Astrocyte (in vitro differentiated cells and primary cell): ENCODE results near the gene SRF. TPM values are rescaled to one million over a fixed set of nuclear protein-coding genes. Genes with fewer than 3 reads are reported as not detected.
"Not testable (repeated sequence)": the region's sequence is repeated elsewhere in the genome, so short reads cannot be mapped to it uniquely, and the experiment has no call there.

Source experiments
- DNase-seq: peaks from one replicate; pipeline ENCODE4 v3.0.0-alpha.2; 2010; ENCODE audit warnings: low read depth
- FAIRE-seq: peaks from 2 replicates; lab custom pipeline; 2011; peaks lifted over from hg19 to GRCh38; lab: Jason Lieb, UNC
- H2AFZ ChIP-seq: 2 replicates; pipeline ENCODE4 v1.6.0; 2012; ENCODE audit warnings: low read depth, low read length, inconsistent platforms
- H3K27ac ChIP-seq: 2 replicates; pipeline ENCODE4 v1.5.1; 2011; ENCODE audit warnings: low read depth, low read length, inconsistent platforms
- H3K27me3 ChIP-seq: 2 replicates; pipeline ENCODE4 v1.6.0; 2011; ENCODE audit warnings: low read length, inconsistent platforms; ENCODE audit not compliant: insufficient read depth
- H3K36me3 ChIP-seq: 2 replicates; pipeline ENCODE4 v1.5.1; 2011; ENCODE audit warnings: low read length, inconsistent platforms; ENCODE audit not compliant: insufficient read depth
- H3K4me1 ChIP-seq: 2 replicates; pipeline ENCODE4 v1.5.1; 2011; ENCODE audit warnings: low read length, inconsistent platforms; ENCODE audit not compliant: insufficient read depth
- H3K4me2 ChIP-seq: 2 replicates; pipeline ENCODE4 v1.6.0; 2012; ENCODE audit warnings: low read length, inconsistent platforms
- H3K4me3 ChIP-seq: 2 replicates; pipeline ENCODE4 v1.5.1; 2011; ENCODE audit warnings: low read depth, mild to moderate bottlenecking, low read length, inconsistent platforms; ENCODE audit not compliant: insufficient read depth
- H3K79me2 ChIP-seq: 2 replicates; pipeline ENCODE4 v1.6.0; 2012; ENCODE audit warnings: mild to moderate bottlenecking, low read length, inconsistent platforms; ENCODE audit not compliant: insufficient read depth
- H3K9ac ChIP-seq: 2 replicates; pipeline ENCODE4 v1.6.0; 2012; ENCODE audit warnings: mild to moderate bottlenecking, low read length, inconsistent platforms
- H3K9me3 ChIP-seq: 2 replicates; pipeline ENCODE4 v1.5.1; 2012; ENCODE audit warnings: low read depth, mild to moderate bottlenecking, low read length, inconsistent platforms; ENCODE audit not compliant: insufficient read depth
- H4K20me1 ChIP-seq: 2 replicates; pipeline ENCODE4 v1.6.0; 2012; ENCODE audit warnings: low read length, inconsistent platforms; ENCODE audit not compliant: insufficient read depth
- H3K27ac Mint-ChIP-seq: one replicate; pipeline ENCODE4 v1.8.0; 2021; ENCODE audit warnings: mild to moderate bottlenecking, mixed read lengths; ENCODE audit not compliant: unreplicated experiment
- H3K27me3 Mint-ChIP-seq: one replicate; pipeline ENCODE4 v1.8.0; 2021; ENCODE audit warnings: low read depth, mixed read lengths; ENCODE audit not compliant: unreplicated experiment
- H3K36me3 Mint-ChIP-seq: one replicate; pipeline ENCODE4 v1.8.0; 2021; ENCODE audit warnings: low read depth, mixed read lengths; ENCODE audit not compliant: unreplicated experiment
- H3K4me1 Mint-ChIP-seq: one replicate; pipeline ENCODE4 v1.8.0; 2021; ENCODE audit warnings: low read depth, mixed read lengths; ENCODE audit not compliant: unreplicated experiment
- H3K4me3 Mint-ChIP-seq: one replicate; pipeline ENCODE4 v1.8.0; 2021; ENCODE audit warnings: mild to moderate bottlenecking, moderate library complexity, mixed read lengths; ENCODE audit not compliant: unreplicated experiment
- H3K9me3 Mint-ChIP-seq: one replicate; pipeline ENCODE4 v1.8.0; 2021; ENCODE audit warnings: mild to moderate bottlenecking, mixed read lengths; ENCODE audit not compliant: unreplicated experiment
- EZH2 ChIP-seq: IDR thresholded peaks from 2 replicates; pipeline ENCODE4 v1.6.1; 2012; ENCODE audit warnings: mild to moderate bottlenecking, low read length, inconsistent platforms; ENCODE audit not compliant: insufficient read depth
- total RNA-seq: library from RNA; stranded (reverse); gene quantifications from 2 replicates; pipeline ENCODE4 v1.2.1, GENCODE V29; 2021
- TF ChIP-seq, protein P1 (sequence below): IDR thresholded peaks from 2 replicates; pipeline ENCODE4 v1.5.1; 2011; ENCODE audit warnings: low read depth, mild to moderate bottlenecking, inconsistent platforms, low read length, moderate library complexity; ENCODE audit not compliant: insufficient read depth

Gene SRF
- total RNA-seq, 1 donor from 2014 or later, result 53.5 TPM

DNA sequence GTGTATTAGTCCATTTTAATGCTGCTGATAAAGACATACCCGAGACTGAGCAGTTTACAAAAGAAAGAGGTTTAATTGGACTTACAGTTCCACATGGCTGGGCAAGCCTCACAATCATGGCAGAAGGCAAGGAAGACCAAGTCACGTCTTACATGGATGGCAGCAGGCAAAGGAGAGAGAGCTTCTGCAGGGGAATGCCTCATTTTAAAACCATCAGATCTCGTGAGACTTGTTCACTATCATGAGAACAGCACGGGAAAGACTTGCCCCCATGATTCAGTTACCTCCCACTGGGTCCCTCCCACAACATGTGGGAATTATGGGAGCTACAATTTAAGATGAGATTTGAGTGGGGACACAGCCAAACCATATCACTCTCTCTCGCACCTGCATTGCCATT, 39.7 kb upstream of the SRF start:
- not testable (repeated sequence) for H3K27ac ChIP-seq, H3K4me2 ChIP-seq, DNase-seq, H3K4me3 ChIP-seq, FAIRE-seq, H3K27me3 ChIP-seq, H3K27me3 Mint-ChIP-seq, H2AFZ ChIP-seq, H3K9ac ChIP-seq, H3K9me3 Mint-ChIP-seq, H3K9me3 ChIP-seq
- H3K79me2 ChIP-seq, result peaks cover 52% of the 10 kb centered on the region
- Mint-ChIP-seq H3K27ac (peak overlapping the region; percentile 26), H3K4me1 (peaks cover 46% of the 10 kb centered on the region), H3K36me3 (peaks cover 25% of the 10 kb centered on the region), H3K4me3 (peak overlapping the region; percentile 40)
- peaks cover 28% of the 10 kb centered on the region for H4K20me1 ChIP-seq
- H3K36me3 ChIP-seq, result peaks cover 14% of the 10 kb centered on the region
- H3K4me1 ChIP-seq, result peaks cover 28% of the 10 kb centered on the region

DNA sequence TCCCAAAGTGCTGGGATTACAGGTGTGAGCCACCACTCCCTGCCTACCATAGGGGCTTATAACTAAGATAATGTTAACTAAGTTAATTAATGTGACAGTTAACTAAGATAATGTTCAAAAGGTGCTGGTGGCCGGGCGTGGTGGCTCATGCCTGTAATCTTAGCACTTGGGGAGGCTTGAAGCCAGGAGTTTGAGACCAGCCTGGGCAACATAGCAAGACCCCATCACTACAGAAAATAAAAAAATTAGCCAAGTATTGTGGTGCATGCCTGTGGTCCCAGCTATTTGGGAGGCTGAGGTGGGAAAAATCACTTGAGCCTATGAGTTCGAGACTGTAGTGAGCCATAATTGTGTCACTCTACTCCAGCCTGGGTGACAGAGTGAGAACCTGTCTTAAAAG, 32.8 kb upstream of the SRF start:
- Mint-ChIP-seq H3K4me3 (no peak overlapping the region), H3K27ac (no peak overlapping the region), H3K4me1 (peaks cover 18% of the 10 kb centered on the region), H3K27me3 (no peaks in the 10 kb centered on the region), H3K36me3 (peaks cover 26% of the 10 kb centered on the region), H3K9me3 (no peaks in the 10 kb centered on the region)
- FAIRE-seq (no peak), DNase-seq (no peak)
- Histone ChIP-seq H3K27me3 (no peaks in the 10 kb centered on the region), H3K9me3 (no peaks in the 10 kb centered on the region), H3K27ac (no peak overlapping the region), H3K4me2 (no peak overlapping the region), H3K9ac (no peak overlapping the region), H3K4me3 (no peak overlapping the region), H3K4me1 (peaks cover 4% of the 10 kb centered on the region), H3K36me3 (peaks cover 8% of the 10 kb centered on the region), H3K79me2 (no peaks in the 10 kb centered on the region), H4K20me1 (peaks cover 5% of the 10 kb centered on the region), H2AFZ (no peak overlapping the region)
- no peak for TF ChIP-seq EZH2
- TF ChIP-seq, protein P1, sequence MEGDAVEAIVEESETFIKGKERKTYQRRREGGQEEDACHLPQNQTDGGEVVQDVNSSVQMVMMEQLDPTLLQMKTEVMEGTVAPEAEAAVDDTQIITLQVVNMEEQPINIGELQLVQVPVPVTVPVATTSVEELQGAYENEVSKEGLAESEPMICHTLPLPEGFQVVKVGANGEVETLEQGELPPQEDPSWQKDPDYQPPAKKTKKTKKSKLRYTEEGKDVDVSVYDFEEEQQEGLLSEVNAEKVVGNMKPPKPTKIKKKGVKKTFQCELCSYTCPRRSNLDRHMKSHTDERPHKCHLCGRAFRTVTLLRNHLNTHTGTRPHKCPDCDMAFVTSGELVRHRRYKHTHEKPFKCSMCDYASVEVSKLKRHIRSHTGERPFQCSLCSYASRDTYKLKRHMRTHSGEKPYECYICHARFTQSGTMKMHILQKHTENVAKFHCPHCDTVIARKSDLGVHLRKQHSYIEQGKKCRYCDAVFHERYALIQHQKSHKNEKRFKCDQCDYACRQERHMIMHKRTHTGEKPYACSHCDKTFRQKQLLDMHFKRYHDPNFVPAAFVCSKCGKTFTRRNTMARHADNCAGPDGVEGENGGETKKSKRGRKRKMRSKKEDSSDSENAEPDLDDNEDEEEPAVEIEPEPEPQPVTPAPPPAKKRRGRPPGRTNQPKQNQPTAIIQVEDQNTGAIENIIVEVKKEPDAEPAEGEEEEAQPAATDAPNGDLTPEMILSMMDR, result no peak

DNA sequence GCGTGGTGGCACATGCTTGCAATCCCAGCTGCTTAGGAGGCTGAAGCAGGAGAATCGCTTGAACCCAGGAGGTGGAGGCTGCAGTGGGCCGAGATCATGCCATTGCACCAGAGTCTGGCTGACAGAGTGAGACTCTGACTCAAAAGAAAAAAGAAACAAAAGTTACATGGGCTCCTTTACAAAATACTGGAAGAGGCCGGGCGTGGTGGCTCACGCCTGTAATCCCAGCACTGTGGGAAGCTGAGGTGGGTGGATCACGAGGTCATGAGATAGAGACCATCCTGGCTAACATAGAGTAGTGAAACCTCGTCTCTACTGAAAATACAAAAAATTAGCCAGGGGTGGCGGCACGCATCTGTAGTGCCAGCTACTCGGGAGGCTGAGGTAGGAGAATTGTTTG, 31.1 kb upstream of the SRF start:
- H3K27ac Mint-ChIP-seq, result peak overlapping the region; percentile 18
- not testable (repeated sequence) for H3K4me3 ChIP-seq, H3K4me2 ChIP-seq, H3K9me3 ChIP-seq, H2AFZ ChIP-seq, H3K27me3 ChIP-seq, DNase-seq, H3K9ac ChIP-seq, H3K27me3 Mint-ChIP-seq, FAIRE-seq, H3K9me3 Mint-ChIP-seq, H3K79me2 ChIP-seq, H4K20me1 ChIP-seq, H3K4me3 Mint-ChIP-seq, H3K27ac ChIP-seq
- H3K4me1 ChIP-seq, result peaks cover 11% of the 10 kb centered on the region
- peaks cover 33% of the 10 kb centered on the region for H3K4me1 Mint-ChIP-seq
- H3K36me3 Mint-ChIP-seq, result peaks cover 27% of the 10 kb centered on the region
- peaks cover 16% of the 10 kb centered on the region for H3K36me3 ChIP-seq

DNA sequence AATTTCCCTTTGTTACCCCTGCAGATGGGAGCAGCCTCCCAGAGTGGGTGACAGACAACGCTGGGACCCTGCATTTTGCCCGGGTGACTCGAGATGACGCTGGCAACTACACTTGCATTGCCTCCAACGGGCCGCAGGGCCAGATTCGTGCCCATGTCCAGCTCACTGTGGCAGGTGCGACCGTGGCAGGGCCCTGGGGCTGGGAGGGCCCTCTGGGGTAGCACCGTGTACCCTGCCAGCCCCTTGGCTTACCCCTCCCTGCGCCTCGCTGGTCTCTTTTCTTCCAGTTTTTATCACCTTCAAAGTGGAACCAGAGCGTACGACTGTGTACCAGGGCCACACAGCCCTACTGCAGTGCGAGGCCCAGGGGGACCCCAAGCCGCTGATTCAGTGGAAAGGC, 29.4 kb upstream of the SRF start:
- Mint-ChIP-seq H3K4me3 (no peak overlapping the region), H3K27me3 (no peaks in the 10 kb centered on the region), H3K27ac (no peak overlapping the region), H3K9me3 (no peaks in the 10 kb centered on the region), H3K4me1 (peaks cover 46% of the 10 kb centered on the region), H3K36me3 (peaks cover 25% of the 10 kb centered on the region)
- Histone ChIP-seq H3K79me2 (peaks cover 3% of the 10 kb centered on the region), H3K4me2 (no peak overlapping the region), H4K20me1 (peaks cover 5% of the 10 kb centered on the region), H3K9me3 (no peaks in the 10 kb centered on the region), H3K27ac (no peak overlapping the region), H3K27me3 (no peaks in the 10 kb centered on the region), H3K36me3 (peaks cover 27% of the 10 kb centered on the region), H3K4me1 (peaks cover 11% of the 10 kb centered on the region), H2AFZ (no peak overlapping the region), H3K4me3 (no peak overlapping the region), H3K9ac (no peak overlapping the region)
- TF ChIP-seq, protein P1, result no peak
- TF ChIP-seq EZH2, result no peak
- FAIRE-seq (no peak), DNase-seq (no peak)
